ENCODE data around the gene CNPPD1.

CNPPD1 gene

GRCh38 chr2:219123356-219124135 is 53.2 kb downstream of the CNPPD1 start:
- no peak for TF ChIP-seq CTCF (IDR thresholded peaks at IDR 0.05; ENCODE audit: low read depth, low read length)

GRCh38 chr2:219122202-219122980 is 54.3 kb downstream of the CNPPD1 start:
- TF ChIP-seq CTCF (IDR thresholded peaks at IDR 0.05; ENCODE audit: low read depth, low read length), result no peak
- no peak overlapping the region for H3K4me3 ChIP-seq (ENCODE audit: low read depth, low read length)

More at GRCh38 chr2:219123356-219124135, 53.2 kb downstream of the CNPPD1 start:
- H3K4me3 ChIP-seq (ENCODE audit: low read depth, low read length), result no peak overlapping the region

All from WI38 (cell line).